HepG2 (cell line): ENCODE data around the gene CAPN8. TPM values are rescaled to one million over a fixed set of nuclear protein-coding genes. Genes with fewer than 3 reads are reported as not detected.

ENCODE experiments used
- CBFB ChIP-seq: sonication (generic); formaldehyde crosslinking; IDR thresholded peaks from 2 replicates; pipeline ENCODE4 v1.4.0; 2020; ENCODE audit warnings: missing genetic modification reagents
- HMG20A ChIP-seq: IDR thresholded peaks from 2 replicates; pipeline ENCODE4 v1.6.1; 2016; ENCODE audit warnings: borderline replicate concordance
- MTA3 ChIP-seq: sonication (generic); formaldehyde crosslinking; IDR thresholded peaks from 2 replicates; pipeline ENCODE4 v1.4.0; 2020; ENCODE audit warnings: missing genetic modification reagents
- PCBP1 ChIP-seq: fragments of 200-400 bp; formaldehyde crosslinking; IDR thresholded peaks from 2 replicates; pipeline ENCODE4 v1.6.1; 2017; ENCODE audit warnings: mild to moderate bottlenecking, low read depth, low read length, borderline replicate concordance
- POLR2G ChIP-seq: fragments of 200-400 bp; formaldehyde crosslinking; IDR thresholded peaks from 2 replicates; pipeline ENCODE4 v1.6.1; 2018; ENCODE audit warnings: mild to moderate bottlenecking, low read depth, low read length, moderate library complexity
- SAFB2 ChIP-seq: sonication (generic); formaldehyde crosslinking; IDR thresholded peaks from 2 replicates; pipeline ENCODE4 v1.5.1; 2020; ENCODE audit warnings: missing genetic modification reagents, low read depth, mild to moderate bottlenecking, borderline replicate concordance
- STAG1 ChIP-seq: sonication (generic); formaldehyde crosslinking; IDR thresholded peaks from 2 replicates; pipeline ENCODE4 v1.4.0; 2020; ENCODE audit warnings: missing genetic modification reagents
- STAT6 ChIP-seq: sonication (generic); formaldehyde crosslinking; IDR thresholded peaks from 2 replicates; pipeline ENCODE4 v1.4.0; 2020; ENCODE audit warnings: missing genetic modification reagents, mild to moderate bottlenecking, borderline replicate concordance
- TFDP1 ChIP-seq: IDR thresholded peaks from 2 replicates; pipeline ENCODE4 v1.6.1; 2016; ENCODE audit warnings: missing compliant biosample characterization, missing genetic modification reagents, borderline replicate concordance
- ZBED4 ChIP-seq: sonication (generic); formaldehyde crosslinking; IDR thresholded peaks from 2 replicates; pipeline ENCODE4 v1.4.0; 2020; ENCODE audit warnings: missing genetic modification reagents, borderline replicate concordance
- ZBTB4 ChIP-seq: sonication (generic); formaldehyde crosslinking; IDR thresholded peaks from 2 replicates; pipeline ENCODE4 v1.4.0; 2020; ENCODE audit warnings: missing genetic modification reagents, mild to moderate bottlenecking, borderline replicate concordance
- ZBTB43 ChIP-seq: sonication (generic); formaldehyde crosslinking; conservative IDR thresholded peaks from 2 replicates; pipeline ENCODE4 v1.4.0; 2020; ENCODE audit warnings: missing genetic modification reagents
- ZNF468 ChIP-seq: sonication (generic); formaldehyde crosslinking; IDR thresholded peaks from 2 replicates; pipeline ENCODE4 v1.8.0; 2022; ENCODE audit warnings: mild to moderate bottlenecking, moderate library complexity, missing genetic modification reagents
- ZNF597 ChIP-seq: sonication (generic); formaldehyde crosslinking; IDR thresholded peaks from 2 replicates; pipeline ENCODE4 v1.5.0; 2020; ENCODE audit warnings: missing genetic modification reagents
- polyA plus RNA-seq, 8 experiments: library from polyadenylated mRNA; depleted of rRNA in 3 of 8; stranded (reverse) in 7 of 8; unstranded in 1 of 8; fragments of >200 nt; fragmentation: Illumina TruSeq in 4 of 8; extraction: Trizol in 4 of 8; gene quantifications; 2 replicates each; pipeline versions ENCODE4 v1.2.1 to v1.2.3, GENCODE V29; 2011 to 2016; ENCODE audit warnings: low read depth in 4 of 8, missing spikeins in 1 of 8, mixed read lengths in 1 of 8; ENCODE audit not compliant: insufficient read depth in 1 of 8
- total RNA-seq, 5 experiments: library from RNA; depleted of rRNA; stranded (reverse); fragments of >200 nt; fragmentation: Illumina TruSeq; extraction: Trizol; gene quantifications; 2 replicates each; pipeline ENCODE4 v1.2.3, GENCODE V29; 2016; ENCODE audit warnings: low read depth in 1 of 5

Gene CAPN8
- total and polyA plus RNA-seq, 2 of the 13 experiments (the other 11 are each of a cell fraction or from before 2014, with no cell fraction given) = 0.20 to 0.25 TPM

GRCh38 chr1:223712194-223712849, 46.8 kb upstream of the CAPN8 start, which contains the start of gene CAPN2 (continued):
- TF ChIP-seq TFDP1 = peak; percentile 5; the same call in 1 of the 2 replicates
- TF ChIP-seq SAFB2 (CRISPR knock-in tag) = 0 out of 2 replicates have a peak, but pooled peaks have one; percentile 10
- no peak for TF ChIP-seq PCBP1
- TF ChIP-seq ZBED4 = peak; percentile 87; the same call in 1 of the 2 replicates
- no peak for TF ChIP-seq STAT6
- 0 out of 2 replicates have a peak, but pooled peaks have one; percentile 17 for TF ChIP-seq ZBTB43
- TF ChIP-seq STAG1 = peak; percentile 64
- no peak for TF ChIP-seq CBFB (CRISPR knock-in tag)
- TF ChIP-seq ZNF468 = no peak
- TF ChIP-seq MTA3 (CRISPR knock-in tag) = no peak
- peak; percentile 44; the same call in 1 of the 2 replicates for TF ChIP-seq POLR2G
- TF ChIP-seq ZBTB4 (CRISPR knock-in tag) = no peak
- TF ChIP-seq ZNF597 = no peak
- no peak for TF ChIP-seq HMG20A (CRISPR knock-in tag)
